ENCODE measurements around the gene PHACTR4. TPM values are rescaled to one million over a fixed set of nuclear protein-coding genes. Genes with fewer than 3 reads are reported as not detected.
A peak's percentile ranks its signal among the peaks of the same experiment; 100 is the strongest.

The PHACTR4 gene
- total and polyA plus RNA-seq, 10 of the 15 experiments (the other 5 are each of a cell fraction or from before 2014, with no cell fraction given), result 8.9 to 34.2 (median 12.5) TPM

DNA sequence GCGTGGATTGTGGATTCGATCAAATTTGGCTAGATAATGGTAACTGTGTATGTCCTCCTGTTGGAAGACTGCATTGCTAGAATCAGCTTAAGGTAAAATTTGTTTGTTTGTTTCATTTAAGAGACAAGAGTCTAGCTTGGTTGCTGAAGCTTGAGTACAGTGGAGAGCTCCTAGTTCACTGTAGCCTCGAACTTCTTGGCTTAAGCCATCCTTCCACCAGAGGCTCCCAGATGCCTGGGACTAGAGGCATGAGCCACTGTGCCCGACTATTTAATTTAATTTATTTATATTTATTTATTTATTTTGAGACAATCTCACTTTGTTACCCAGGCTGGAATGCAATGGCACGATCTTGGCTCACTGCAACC, 1.5 kb downstream of the PHACTR4 start:
- TSS peak; percentile 83 for BruUV-seq (replicated peaks)
- no peak overlapping the region for H2AFZ ChIP-seq (ENCODE audit: control insufficient read depth, low read depth, low read length)

More for the DNA sequence above, 1.5 kb downstream of the PHACTR4 start:
- Histone ChIP-seq H3K36me3 (ENCODE audit: control insufficient read depth in 2 of 2, insufficient read depth in 2 of 2, low read length in 1 of 2) (no peaks in the 10 kb centered on the region), H3K4me3 (peak overlapping the region; percentile 90), H4K20me1 (ENCODE audit: control insufficient read depth, insufficient read depth) (no peaks in the 10 kb centered on the region), H3K4me2 (ENCODE audit: control insufficient read depth, insufficient read depth) (peak overlapping the region; percentile 77), H3K9ac (ENCODE audit: control insufficient read depth, insufficient read depth, low read length) (peak overlapping the region; percentile 82), H3K27ac (ENCODE audit: control insufficient read depth, insufficient read depth) (no peak overlapping the region), H3K27me3 (replicated peaks in 1 of 2; ENCODE audit: control insufficient read depth in 2 of 2, insufficient read depth in 2 of 2, low read length in 1 of 2) (no peaks in the 10 kb centered on the region), H3K79me2 (ENCODE audit: control insufficient read depth, insufficient read depth, low read length) (peaks cover 32% of the 10 kb centered on the region), H3K9me3 (replicated peaks; ENCODE audit: control insufficient read depth, insufficient read depth, low read length) (no peaks in the 10 kb centered on the region), H3K4me1 (ENCODE audit: control insufficient read depth, insufficient read depth, low read length) (peaks cover 11% of the 10 kb centered on the region)
- intact Hi-C loops (cut with micrococcal nuclease; ENCODE audit: unreplicated experiment) (no loop called here), in situ Hi-C loops (cut with MboI) (no loop called here)
- ChIA-PET SMC1A (ENCODE audit: uncharacterized antibody, unreplicated experiment) (interaction anchor here (0.6 to 2.1 kb wide), 7 partner anchors 11 to 231 kb away, joined by 3 to 9 read pairs (median 4); no protein-coding TSS in a partner anchor), POLR2A (interaction anchor here (0.6 to 1.5 kb wide), 9 partner anchors 11 to 763 kb away, joined by 3 to 8 read pairs (median 3); no protein-coding TSS in a partner anchor), RAD21 (ENCODE audit: unreplicated experiment) (interaction anchor here (0.6 to 4.1 kb wide), 10 partner anchors 11 to 514 kb away, joined by 3 to 31 read pairs (median 3); partner anchors contain the start of genes RNU11 and TAF12), CTCF (interaction anchor here (0.9 to 4.7 kb wide), 4 partner anchors 8 to 122 kb away, joined by 3 to 42 read pairs (median 8); no protein-coding TSS in a partner anchor)
- no peak for TF ChIP-seq PRDM15 (CRISPR knock-in tag; IDR thresholded peaks at IDR 0.05)
- peak; percentile 43 for TF ChIP-seq MLLT1 (IDR thresholded peaks at IDR 0.05)
- DNase-seq (ENCODE audit: low read depth, low spot score), result no peak
- 82% methylated on average over 5 of the region's 5 CpGs for WGBS (ENCODE audit: insufficient coverage, insufficient replicate concordance, low lambda C conversion rate, missing lambda C conversion rate)
- ATAC-seq, result no peak
- FAIRE-seq, result no peak
